NT2/D1 (cell line): ENCODE results near the gene UBR4.

ENCODE experiments used
- DNase-seq: peaks from one replicate; pipeline ENCODE4 v3.0.0-alpha.2; 2011; ENCODE audit warnings: low read depth, low spot score
- H3K27me3 ChIP-seq: 2 replicates; pipeline ENCODE4 v1.6.0; 2011; ENCODE audit warnings: mild to moderate bottlenecking; ENCODE audit not compliant: insufficient read length, insufficient read depth
- H3K36me3 ChIP-seq: 2 replicates; pipeline ENCODE4 v1.6.1; 2011; ENCODE audit warnings: mild to moderate bottlenecking, low read length, mixed read lengths; ENCODE audit not compliant: insufficient read depth, insufficient read length
- H3K4me1 ChIP-seq: 2 replicates; pipeline ENCODE4 v1.5.1; 2011; ENCODE audit not compliant: insufficient read depth, insufficient read length
- H3K4me3 ChIP-seq: 2 replicates; pipeline ENCODE4 v1.5.1; 2011; ENCODE audit warnings: low read depth; ENCODE audit not compliant: insufficient read length
- H3K9ac ChIP-seq: 2 replicates; pipeline ENCODE4 v1.6.0; 2011; ENCODE audit warnings: low read depth; ENCODE audit not compliant: insufficient read length
- H3K9me3 ChIP-seq: 2 replicates; pipeline ENCODE4 v1.5.1; 2011; ENCODE audit warnings: mild to moderate bottlenecking, low read length; ENCODE audit not compliant: insufficient read depth
- SUZ12 ChIP-seq: IDR thresholded peaks from 2 replicates; pipeline ENCODE4 v1.6.1; 2011; ENCODE audit not compliant: insufficient read length, insufficient read depth; ENCODE audit errors: extremely low read depth
- YY1 ChIP-seq: IDR thresholded peaks from 2 replicates; pipeline ENCODE4 v1.6.1; 2011; ENCODE audit not compliant: insufficient read length, insufficient read depth
- ZNF274 ChIP-seq: IDR thresholded peaks from 2 replicates; pipeline ENCODE4 v1.6.1; 2011; ENCODE audit warnings: mild to moderate bottlenecking, low read depth, low read length

UBR4 gene

GRCh38 chr1:19055001-19055400 is 155.1 kb downstream of the UBR4 start:
- H3K36me3 ChIP-seq: no peaks in the 10 kb centered on the region
- H3K9me3 ChIP-seq: no peaks in the 10 kb centered on the region
- no peaks in the 10 kb centered on the region for H3K27me3 ChIP-seq
- no peak overlapping the region for H3K9ac ChIP-seq
- TF ChIP-seq YY1 (no peak), ZNF274 (no peak), SUZ12 (no peak)
- no peak overlapping the region for H3K4me3 ChIP-seq
- peaks cover 13% of the 10 kb centered on the region for H3K4me1 ChIP-seq
- no peak for DNase-seq

- no peak overlapping the region for H3K9ac ChIP-seq
- no peaks in the 10 kb centered on the region for H3K9me3 ChIP-seq
- no peaks in the 10 kb centered on the region for H3K27me3 ChIP-seq
- no peak for DNase-seq
- no peak for TF ChIP-seq YY1
- no peak for TF ChIP-seq SUZ12
- TF ChIP-seq ZNF274: no peak
- H3K4me1 ChIP-seq: peaks cover 13% of the 10 kb centered on the region
- no peak overlapping the region for H3K4me3 ChIP-seq
- H3K36me3 ChIP-seq: no peaks in the 10 kb centered on the region
Observed at GRCh38 chr1:19054216-19054615, 155.8 kb downstream of the UBR4 start.

- no peaks in the 10 kb centered on the region for H3K27me3 ChIP-seq
- peaks cover 13% of the 10 kb centered on the region for H3K4me1 ChIP-seq
- no peak overlapping the region for H3K4me3 ChIP-seq
- no peaks in the 10 kb centered on the region for H3K36me3 ChIP-seq
- no peak for DNase-seq
- TF ChIP-seq ZNF274 (no peak), SUZ12 (no peak), YY1 (no peak)
- H3K9ac ChIP-seq: no peak overlapping the region
- H3K9me3 ChIP-seq: no peaks in the 10 kb centered on the region
Observed at GRCh38 chr1:19053486-19053885, 156.6 kb downstream of the UBR4 start.

GRCh38 chr1:19049798-19050197 is 160.3 kb downstream of the UBR4 start:
- H3K9me3 ChIP-seq: no peaks in the 10 kb centered on the region
- no peak for DNase-seq
- no peaks in the 10 kb centered on the region for H3K36me3 ChIP-seq
- H3K4me3 ChIP-seq: no peak overlapping the region
- H3K4me1 ChIP-seq: peaks cover 16% of the 10 kb centered on the region
- H3K27me3 ChIP-seq: no peaks in the 10 kb centered on the region
- TF ChIP-seq SUZ12 (no peak), YY1 (no peak), ZNF274 (no peak)
- H3K9ac ChIP-seq: no peak overlapping the region

- Histone ChIP-seq H3K27me3 (no peaks in the 10 kb centered on the region), H3K36me3 (no peaks in the 10 kb centered on the region), H3K9ac (no peak overlapping the region), H3K4me1 (peaks cover 13% of the 10 kb centered on the region), H3K9me3 (no peaks in the 10 kb centered on the region), H3K4me3 (no peak overlapping the region)
- no peak for DNase-seq
- TF ChIP-seq ZNF274 (no peak), SUZ12 (no peak), YY1 (no peak)
Observed at GRCh38 chr1:19049128-19049768, 160.8 kb downstream of the UBR4 start.

GRCh38 chr1:19046972-19047731 is 162.9 kb downstream of the UBR4 start:
- no peak for TF ChIP-seq YY1
- TF ChIP-seq ZNF274: no peak
- TF ChIP-seq SUZ12: no peak
- no peaks in the 10 kb centered on the region for H3K9me3 ChIP-seq
- no peak for DNase-seq
- H3K36me3 ChIP-seq: no peaks in the 10 kb centered on the region
- no peak overlapping the region for H3K4me3 ChIP-seq
- peaks cover 12% of the 10 kb centered on the region for H3K4me1 ChIP-seq
- no peak overlapping the region for H3K9ac ChIP-seq
- no peaks in the 10 kb centered on the region for H3K27me3 ChIP-seq

GRCh38 chr1:19045898-19046880 is 163.9 kb downstream of the UBR4 start:
- TF ChIP-seq SUZ12: no peak
- no peak for TF ChIP-seq YY1
- no peak for TF ChIP-seq ZNF274
- peaks cover 12% of the 10 kb centered on the region for H3K4me1 ChIP-seq
- H3K9me3 ChIP-seq: no peaks in the 10 kb centered on the region
- DNase-seq: no peak
- no peaks in the 10 kb centered on the region for H3K27me3 ChIP-seq
- H3K9ac ChIP-seq: no peak overlapping the region
- no peaks in the 10 kb centered on the region for H3K36me3 ChIP-seq
- H3K4me3 ChIP-seq: no peak overlapping the region
